SK-N-SH treated with all-trans-retinoic acid at 6 μM for 48 hours (cell line): ENCODE data around the gene C1orf52.

Source experiments
- ATAC-seq: fragments of 200-7000 bp; cut with Tn5 transposase; 3 replicates; pipeline ENCODE4 v1.9.1; 2020; ENCODE audit warnings: mild to moderate bottlenecking, moderate library complexity
- ARNTL ChIP-seq: fragments of 450-650 bp; formaldehyde crosslinking; IDR thresholded peaks from 2 replicates; pipeline ENCODE4 v1.5.0; 2020; ENCODE audit warnings: low read depth, mild to moderate bottlenecking, moderate library complexity, borderline replicate concordance
- CREB5 ChIP-seq: fragments of 250-450 bp; sonication (Bioruptor Pico); IDR thresholded peaks from 2 replicates; pipeline ENCODE4 v1.5.1; 2020; ENCODE audit warnings: low read depth, mild to moderate bottlenecking, moderate library complexity
- CSDC2 ChIP-seq: fragments of 250-450 bp; sonication (Bioruptor Pico); IDR thresholded peaks from 2 replicates; pipeline ENCODE4 v1.5.0; 2020; ENCODE audit warnings: mild to moderate bottlenecking, moderate library complexity
- CSRNP3 ChIP-seq: fragments of 250-450 bp; sonication (Bioruptor Pico); IDR thresholded peaks from 2 replicates; pipeline ENCODE4 v1.5.1; 2021; ENCODE audit warnings: mild to moderate bottlenecking, moderate library complexity
- ESRRG ChIP-seq: fragments of 250-450 bp; sonication (Bioruptor Pico); IDR thresholded peaks from 2 replicates; pipeline ENCODE4 v1.6.1; 2021; ENCODE audit warnings: mild to moderate bottlenecking
- GLIS3 ChIP-seq: fragments of 250-450 bp; sonication (Bioruptor Pico); IDR thresholded peaks from 2 replicates; pipeline ENCODE4 v1.5.0; 2020; ENCODE audit warnings: mild to moderate bottlenecking, moderate library complexity
- ISL1 ChIP-seq: fragments of 250-450 bp; sonication (Bioruptor Pico); IDR thresholded peaks from 2 replicates; pipeline ENCODE4 v2.1.2; 2022; ENCODE audit warnings: mild to moderate bottlenecking, moderate library complexity
- OSR1 ChIP-seq: fragments of 250-450 bp; sonication (Bioruptor Pico); IDR thresholded peaks from 2 replicates; pipeline ENCODE4 v1.8.0; 2022; ENCODE audit warnings: moderate library complexity, mild to moderate bottlenecking, inconsistent platforms
- PATZ1 ChIP-seq: fragments of 250-450 bp; sonication (Bioruptor Pico); IDR thresholded peaks from 2 replicates; pipeline ENCODE4 v1.8.0; 2020; ENCODE audit warnings: mild to moderate bottlenecking, moderate library complexity, borderline replicate concordance
- POU6F1 ChIP-seq: fragments of 250-450 bp; sonication (Bioruptor Pico); IDR thresholded peaks from 2 replicates; pipeline ENCODE4 v1.8.0; 2021; ENCODE audit warnings: low read depth, mild to moderate bottlenecking, moderate library complexity, borderline replicate concordance
- PPARA ChIP-seq: fragments of 250-450 bp; sonication (Bioruptor Pico); IDR thresholded peaks from 2 replicates; pipeline ENCODE4 v1.5.0; 2020; ENCODE audit warnings: mild to moderate bottlenecking, borderline replicate concordance
- RARB ChIP-seq: fragments of 250-450 bp; sonication (Bioruptor Pico); IDR thresholded peaks from 2 replicates; pipeline ENCODE4 v1.8.0; 2021; ENCODE audit warnings: mild to moderate bottlenecking, moderate library complexity
- SNAI2 ChIP-seq: fragments of 250-450 bp; sonication (Bioruptor Pico); IDR thresholded peaks from 2 replicates; pipeline ENCODE4 v1.5.0; 2020; ENCODE audit warnings: mild to moderate bottlenecking, moderate library complexity
- TCF4 ChIP-seq: fragments of 250-450 bp; sonication (Bioruptor Pico); IDR thresholded peaks from 2 replicates; pipeline ENCODE4 v1.8.0; 2021; ENCODE audit warnings: mild to moderate bottlenecking, moderate library complexity, borderline replicate concordance
- TOX ChIP-seq: fragments of 250-450 bp; sonication (Bioruptor Pico); IDR thresholded peaks from 2 replicates; pipeline ENCODE4 v1.8.0; 2021; ENCODE audit warnings: mild to moderate bottlenecking, moderate library complexity, borderline replicate concordance
- TSHZ2 ChIP-seq: fragments of 250-450 bp; sonication (Bioruptor Pico); IDR thresholded peaks from 2 replicates; pipeline ENCODE4 v1.5.0; 2020; ENCODE audit warnings: mild to moderate bottlenecking, moderate library complexity
- ZNF565 ChIP-seq: fragments of 450-650 bp; formaldehyde crosslinking; conservative IDR thresholded peaks from 2 replicates; pipeline ENCODE4 v1.5.0; 2020; ENCODE audit warnings: low read depth, mild to moderate bottlenecking, moderate library complexity
- ZNF70 ChIP-seq: fragments of 450-650 bp; formaldehyde crosslinking; IDR thresholded peaks from 2 replicates; pipeline ENCODE4 v1.5.0; 2020; ENCODE audit warnings: mild to moderate bottlenecking, moderate library complexity
- ZNF8 ChIP-seq: fragments of 450-650 bp; formaldehyde crosslinking; IDR thresholded peaks from 2 replicates; pipeline ENCODE4 v1.5.0; 2020; ENCODE audit warnings: mild to moderate bottlenecking, moderate library complexity

The C1orf52 gene

GRCh38 chr1:85296980-85297379 is 37.5 kb upstream of the C1orf52 start:
- TF ChIP-seq CSDC2 (CRISPR knock-in tag): no peak
- TF ChIP-seq ZNF8 (CRISPR knock-in tag): no peak
- no peak for TF ChIP-seq GLIS3 (CRISPR knock-in tag)
- no peak for TF ChIP-seq OSR1 (CRISPR knock-in tag)
- no peak for TF ChIP-seq CSRNP3 (CRISPR knock-in tag)
- TF ChIP-seq TCF4 (CRISPR knock-in tag): no peak
- TF ChIP-seq PPARA (CRISPR knock-in tag): no peak
- TF ChIP-seq ZNF70 (CRISPR knock-in tag): no peak
- TF ChIP-seq ESRRG (CRISPR knock-in tag): no peak
- no peak for TF ChIP-seq SNAI2 (CRISPR knock-in tag)
- no peak for TF ChIP-seq ZNF565
- no peak for TF ChIP-seq ISL1 (CRISPR knock-in tag)
- no peak for TF ChIP-seq ARNTL (CRISPR knock-in tag)
- TF ChIP-seq POU6F1 (CRISPR knock-in tag): no peak
- TF ChIP-seq TOX (CRISPR knock-in tag): no peak
- no peak for TF ChIP-seq RARB
- no peak for TF ChIP-seq CREB5 (CRISPR knock-in tag)
- ATAC-seq: peak; percentile 49

- ATAC-seq: no peak
- TF ChIP-seq ISL1 (CRISPR knock-in tag) (no peak), ZNF565 (no peak), ZNF70 (CRISPR knock-in tag) (no peak), CREB5 (CRISPR knock-in tag) (no peak), TSHZ2 (CRISPR knock-in tag) (no peak), PATZ1 (CRISPR knock-in tag) (no peak), ZNF8 (CRISPR knock-in tag) (no peak), POU6F1 (CRISPR knock-in tag) (no peak)
These were observed 36.2 kb upstream of the C1orf52 start for GRCh38 chr1:85295654-85296053.
